Sigmoid colon (tissue), 7 donors: ENCODE data around the gene NOC2L. TPM values are rescaled to one million over a fixed set of nuclear protein-coding genes. Genes with fewer than 3 reads are reported as not detected.

ENCODE experiments used
- DNase-seq: peaks from one replicate; pipeline ENCODE4 v3.0.0-alpha.2; 2019
- H3K27ac ChIP-seq, 4 donors: fragments of 200-600 bp; sonication (generic); one replicate each; pipeline ENCODE4 v1.5.1; 2016 to 2019; ENCODE audit warnings: mild to moderate bottlenecking in 1 of 4
- H3K27me3 ChIP-seq, 3 donors: fragments of 200-600 bp; sonication (generic); one replicate each; pipeline ENCODE4 v1.5.1; 2019; ENCODE audit warnings: mild to moderate bottlenecking in 1 of 3
- H3K36me3 ChIP-seq, 4 donors: fragments of 200-600 bp; sonication (generic); one replicate each; pipeline ENCODE4 v1.5.1; 2016 to 2019
- H3K4me1 ChIP-seq, 4 donors: fragments of 200-600 bp; sonication (generic); one replicate each; pipeline ENCODE4 v1.5.1; 2017 to 2019
- H3K4me3 ChIP-seq, 4 donors: fragments of 200-600 bp; sonication (generic); one replicate each; pipeline ENCODE4 v1.5.1; 2017 to 2019; ENCODE audit warnings: mild to moderate bottlenecking in 2 of 4, moderate library complexity in 1 of 4
- H3K9me3 ChIP-seq, 4 donors: fragments of 200-600 bp in 3 of 4; sonication (generic) in 3 of 4; one replicate each; pipeline versions ENCODE4 v1.5.1 to v1.6.1; 2013 to 2019
- CTCF ChIP-seq, 4 experiments: fragments of 450-650 bp in 3 of 4; fragments of 200-600 bp in 1 of 4; IDR thresholded peaks; one replicate each; pipeline ENCODE4 v1.5.1; 2016 to 2019; ENCODE audit warnings: antibody characterized with exemption in 4 of 4, mild to moderate bottlenecking in 3 of 4, moderate library complexity in 2 of 4
- EP300 ChIP-seq, 4 donors: sonication (generic); formaldehyde crosslinking; IDR thresholded peaks; one replicate each; pipeline ENCODE4 v1.6.1; 2017; ENCODE audit warnings: antibody characterized with exemption in 4 of 4
- POLR2A ChIP-seq, 2 donors: fragments of 450-650 bp; IDR thresholded peaks; one replicate each; pipeline ENCODE4 v1.6.1; 2016; ENCODE audit warnings: antibody characterized with exemption in 2 of 2, mild to moderate bottlenecking in 2 of 2, moderate library complexity in 2 of 2
- POLR2AphosphoS5 ChIP-seq, 4 donors: sonication (generic); formaldehyde crosslinking; IDR thresholded peaks; one replicate each; pipeline ENCODE4 v1.6.1; 2017; ENCODE audit warnings: antibody characterized with exemption in 4 of 4
- WGBS, 2 donors: extraction: QIAGEN DNeasy Blood & Tissue Kit; methylation state at CpG; one replicate each; pipeline ENCODE4 v1.1.7; 2013; 5-methylcytosine and 5-hydroxymethylcytosine counted together
- intact Hi-C: fragments of 100-400 bp; cut with DNase I; formaldehyde crosslinking; loops from one replicate; pipeline ENCODE4 v1.15.1; 2023
- polyA plus RNA-seq, 3 donors: library from polyadenylated mRNA; stranded (reverse); fragments of 200-250 nt; gene quantifications; one replicate each; pipeline ENCODE4 v1.2.3, GENCODE V29; 2013
- total RNA-seq, 4 donors: library from RNA; depleted of rRNA; stranded (reverse); fragments of >200 nt; gene quantifications; one replicate each; pipeline ENCODE4 v1.1.0, GENCODE V29; 2016
- donor health status: healthy with polysubstance abuse.
- donor health status: Bipolar disorder and iron deficiency.
- donor health status: healthy.

NOC2L gene
- total and polyA plus RNA-seq, 7 donors, result 25.4 to 81.6 (median 27.1) TPM

DNA sequence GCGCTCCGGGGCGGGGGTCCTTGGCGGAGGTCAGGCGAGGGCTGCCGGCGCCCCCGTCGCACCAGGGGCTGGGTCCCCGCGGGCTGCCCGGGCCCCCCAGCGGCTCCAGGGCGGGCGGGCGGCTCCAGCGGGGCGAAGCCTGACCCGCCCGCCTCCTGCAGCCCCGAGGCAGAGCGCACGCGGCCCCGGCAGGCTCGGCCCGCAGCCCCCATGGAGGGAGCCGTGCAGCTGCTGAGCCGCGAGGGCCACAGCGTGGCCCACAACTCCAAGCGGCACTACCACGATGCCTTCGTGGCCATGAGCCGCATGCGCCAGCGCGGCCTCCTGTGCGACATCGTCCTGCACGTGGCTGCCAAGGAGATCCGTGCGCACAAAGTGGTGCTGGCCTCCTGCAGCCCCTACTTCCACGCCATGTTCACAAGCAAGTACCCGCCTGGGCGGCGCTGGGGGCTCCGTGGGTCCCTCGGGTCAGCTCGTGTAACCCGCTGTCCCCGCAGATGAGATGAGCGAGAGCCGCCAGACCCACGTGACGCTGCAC lies 2.1 kb upstream of the NOC2L start:
- WGBS, 2 donors, result 37 to 40% methylated on average over 56 of the region's 56 CpGs
- peaks cover 0 to 51% (median 41%) of the 10 kb centered on the region in 4 donors for H3K4me1 ChIP-seq

GRCh38 chr1:960363-961131 lies 1.5 kb upstream of the NOC2L start, which contains the start of gene KLHL17:
Gene KLHL17, plus strand, starts transcription at chr1:960584. Its CDS starts 110 bp downstream, at chr1:960694.
- H3K27me3 ChIP-seq, result no peaks in the 10 kb centered on the region
- TF ChIP-seq POLR2A (IDR thresholded peaks at IDR 0.05), result no peak
- no peak for TF ChIP-seq POLR2AphosphoS5 (IDR thresholded peaks at IDR 0.05)
- TF ChIP-seq CTCF (IDR thresholded peaks at IDR 0.05), result no peak
- no peak for TF ChIP-seq EP300 (IDR thresholded peaks at IDR 0.05)
- H3K9me3 ChIP-seq, result no peaks in the 10 kb centered on the region
- H3K36me3 ChIP-seq, result peaks cover 10 to 29% (median 14%) of the 10 kb centered on the region in 4 donors
- H3K4me3 ChIP-seq, result peak within 1 kb of the TSS; percentile 54 to 100 (median 86)
- H3K27ac ChIP-seq, result peak within 1 kb of the TSS in 2 of 4 donors; percentile 53 to 64
- H3K4me1 ChIP-seq, result peaks cover 0 to 48% (median 38%) of the 10 kb centered on the region in 4 donors
- no peak for DNase-seq
- 1% methylated on average over 109 of the region's 109 CpGs for WGBS, 2 donors
- intact Hi-C loops, result no loop called here

More for the DNA sequence above, 2.1 kb upstream of the NOC2L start:
- TF ChIP-seq POLR2A (IDR thresholded peaks at IDR 0.05) (no peak), POLR2AphosphoS5 (IDR thresholded peaks at IDR 0.05) (no peak), CTCF (IDR thresholded peaks at IDR 0.05) (no peak), EP300 (IDR thresholded peaks at IDR 0.05) (no peak)
- Histone ChIP-seq H3K4me3 (peak overlapping the region; percentile 54 to 100 (median 86)), H3K27me3 (peaks cover 0 to 4% (median 1%) of the 10 kb centered on the region in 3 donors), H3K9me3 (no peaks in the 10 kb centered on the region), H3K27ac (peak overlapping the region in 2 of 4 donors; percentile 53 to 54), H3K36me3 (peaks cover 3 to 23% (median 8%) of the 10 kb centered on the region in 4 donors)
- DNase-seq, result no peak
- intact Hi-C loops, result no loop called here

DNA sequence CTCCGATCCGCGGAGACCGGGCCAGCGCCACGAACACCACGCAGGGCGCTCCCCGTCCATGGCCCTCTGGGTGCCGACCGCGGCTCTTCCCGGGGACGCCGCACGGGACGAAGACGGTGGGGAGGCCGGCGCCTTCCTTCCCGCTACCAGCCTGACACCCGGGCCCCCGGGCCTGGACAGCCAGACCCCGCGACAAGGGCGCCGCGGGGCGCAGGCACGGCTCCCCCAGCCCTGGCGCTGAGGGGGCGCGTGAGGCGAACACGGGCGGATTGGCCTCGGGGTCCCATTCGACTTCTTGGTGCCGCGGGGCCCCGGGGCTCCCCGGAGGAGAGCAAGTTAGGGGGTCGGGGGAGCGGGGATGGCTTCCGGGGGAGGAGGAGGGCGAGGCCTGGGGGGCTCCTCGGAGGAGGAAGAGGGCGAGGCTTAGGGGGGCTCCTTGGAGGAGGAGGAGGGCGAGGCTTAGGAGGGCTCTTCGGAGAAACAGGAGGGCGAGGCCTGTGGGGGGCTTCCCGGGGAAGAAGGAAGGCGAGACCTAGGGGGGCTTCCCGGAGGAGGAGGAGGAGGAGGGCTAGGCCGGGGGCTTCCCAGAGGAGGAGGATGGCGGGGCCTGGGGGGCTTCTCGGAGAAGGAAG lies 791 bp upstream of the NOC2L start:
- Histone ChIP-seq H3K27me3 (no peaks in the 10 kb centered on the region), H3K9me3 (no peaks in the 10 kb centered on the region), H3K4me3 (peak overlapping the region; percentile 54 to 100 (median 86)), H3K27ac (peak overlapping the region in 2 of 4 donors; percentile 53 to 64), H3K36me3 (peaks cover 15 to 36% (median 17%) of the 10 kb centered on the region in 4 donors), H3K4me1 (peaks cover 0 to 48% (median 38%) of the 10 kb centered on the region in 4 donors)
- DNase-seq, result no peak
- TF ChIP-seq EP300 (IDR thresholded peaks at IDR 0.05) (no peak), POLR2AphosphoS5 (IDR thresholded peaks at IDR 0.05) (no peak), POLR2A (IDR thresholded peaks at IDR 0.05) (no peak), CTCF (IDR thresholded peaks at IDR 0.05) (no peak)
- intact Hi-C loops, result loop anchor here (1.0 to 5.0 kb wide), 2 partner anchors 41 to 53 kb away; no protein-coding TSS in a partner anchor
- WGBS, 2 donors, result 28 to 36% methylated on average over 57 of the region's 57 CpGs

GRCh38 chr1:956636-957035 lies 2.4 kb downstream of the NOC2L start:
- DNase-seq, result no peak
- WGBS, 2 donors, result 93 to 95% methylated on average over 11 of the region's 11 CpGs
- intact Hi-C loops, result loop anchor here (5.0 kb wide), 1 partner anchor 49 kb away; no protein-coding TSS in a partner anchor
- Histone ChIP-seq H3K27ac (no peak overlapping the region), H3K36me3 (peaks cover 46 to 54% (median 47%) of the 10 kb centered on the region in 4 donors), H3K4me3 (no peak overlapping the region), H3K9me3 (no peaks in the 10 kb centered on the region), H3K4me1 (peaks cover 0 to 45% (median 36%) of the 10 kb centered on the region in 4 donors), H3K27me3 (no peaks in the 10 kb centered on the region)
- TF ChIP-seq EP300 (IDR thresholded peaks at IDR 0.05) (no peak), CTCF (IDR thresholded peaks at IDR 0.05) (no peak), POLR2A (IDR thresholded peaks at IDR 0.05) (no peak), POLR2AphosphoS5 (IDR thresholded peaks at IDR 0.05) (no peak)
